Esophagus squamous epithelium (tissue), 5 donors: Measurements from ENCODE around the gene EPS8. TPM values are rescaled to one million over a fixed set of nuclear protein-coding genes. Genes with fewer than 3 reads are reported as not detected.
A peak's percentile ranks its signal among the peaks of the same experiment; 100 is the strongest.

Experiments
- DNase-seq: peaks from one replicate; lab custom pipeline; 2025; lab: John Stamatoyannopoulos, UW
- H3K27ac ChIP-seq, 4 donors: fragments of 200-600 bp; sonication (generic); one replicate each; pipeline ENCODE4 v1.5.1; 2016 to 2019; ENCODE audit warnings: mild to moderate bottlenecking in 1 of 4
- H3K27me3 ChIP-seq, 4 donors: fragments of 200-600 bp; sonication (generic); 1 replicate in 3 of 4; 2 replicates in 1 of 4; pipeline versions ENCODE4 v1.5.1 to v1.6.0; 2017 to 2021; ENCODE audit warnings: antibody characterized with exemption in 1 of 4
- H3K36me3 ChIP-seq, 3 donors: fragments of 200-600 bp; sonication (generic); one replicate each; pipeline ENCODE4 v1.5.1; 2016 to 2019
- H3K4me1 ChIP-seq, 3 donors: fragments of 200-600 bp; sonication (generic); one replicate each; pipeline ENCODE4 v1.5.1; 2017 to 2019
- H3K4me3 ChIP-seq, 4 donors: fragments of 200-600 bp; sonication (generic); 1 replicate in 3 of 4; 2 replicates in 1 of 4; pipeline ENCODE4 v1.5.1; 2016 to 2019; ENCODE audit warnings: mild to moderate bottlenecking in 2 of 4, moderate library complexity in 1 of 4
- H3K9me3 ChIP-seq, 3 donors: fragments of 200-600 bp; sonication (generic); one replicate each; pipeline ENCODE4 v1.5.1; 2016 to 2019
- POLR2A ChIP-seq, 4 donors: fragments of 450-650 bp; IDR thresholded peaks; one replicate each; pipeline ENCODE4 v1.6.1; 2017; ENCODE audit warnings: antibody characterized with exemption in 4 of 4, mild to moderate bottlenecking in 4 of 4, moderate library complexity in 3 of 4
- WGBS, 2 donors: methylation state at CpG; one replicate each; pipeline ENCODE4 v1.1.5; 2018; 5-methylcytosine and 5-hydroxymethylcytosine counted together
- intact Hi-C: fragments of 100-400 bp; cut with DNase I; formaldehyde crosslinking; loops from one replicate; pipeline ENCODE4 v1.15.0; 2022
- total RNA-seq, 4 donors: library from RNA; depleted of rRNA; stranded (reverse); fragments of >200 nt; gene quantifications; one replicate each; pipeline ENCODE4 v1.1.0, GENCODE V29; 2016
- TF ChIP-seq, protein P1 (sequence below), 6 experiments: fragments of 450-650 bp in 4 of 6; fragments of 200-600 bp in 2 of 6; sonication (generic) in 2 of 6; IDR thresholded peaks; one replicate each; pipeline ENCODE4 v1.5.1; 2016 to 2019; ENCODE audit warnings: antibody characterized with exemption in 6 of 6, mild to moderate bottlenecking in 4 of 6, moderate library complexity in 4 of 6
- donor health status: DM: yes; HTN: yes; CAD: no.

The EPS8 gene
- total RNA-seq, 4 donors from 2014 or later, result 14.2 to 56.6 (median 17.7) TPM

DNA sequence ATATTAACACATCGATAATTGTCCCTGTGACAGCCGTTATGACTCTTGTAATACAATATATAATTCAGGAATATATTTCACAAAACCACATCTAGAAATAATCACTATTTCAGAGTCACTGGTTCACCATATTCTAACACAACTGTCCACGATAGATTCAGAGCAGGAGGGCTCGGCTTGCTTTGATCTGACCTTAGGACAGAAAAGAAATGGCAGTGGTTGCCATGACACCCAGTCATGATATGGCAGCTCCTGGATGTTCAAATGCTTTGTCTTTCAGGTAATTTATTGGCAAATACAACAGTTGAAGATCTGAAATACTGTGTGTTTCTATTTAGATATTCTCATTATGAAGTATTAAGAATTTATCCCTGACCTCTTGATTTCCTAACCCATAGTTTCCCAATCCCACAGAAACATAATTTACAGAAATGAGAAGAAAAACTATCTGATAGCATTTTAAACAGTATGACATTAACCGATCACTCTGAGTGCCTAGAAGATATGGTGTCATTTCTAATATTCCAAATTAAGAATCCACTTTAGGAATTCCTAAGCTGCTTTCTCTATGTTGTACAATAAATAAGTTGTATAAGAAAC lies 116.4 kb downstream of the EPS8 start:
- H3K9me3 ChIP-seq, result no peaks in the 10 kb centered on the region
- no peaks in the 10 kb centered on the region for H3K36me3 ChIP-seq
- no peak for DNase-seq
- H3K4me3 ChIP-seq, result no peak overlapping the region
- H3K27ac ChIP-seq, result no peak overlapping the region
- no peaks in the 10 kb centered on the region for H3K4me1 ChIP-seq
- no peak for TF ChIP-seq POLR2A (IDR thresholded peaks at IDR 0.05)
- TF ChIP-seq, protein P1, sequence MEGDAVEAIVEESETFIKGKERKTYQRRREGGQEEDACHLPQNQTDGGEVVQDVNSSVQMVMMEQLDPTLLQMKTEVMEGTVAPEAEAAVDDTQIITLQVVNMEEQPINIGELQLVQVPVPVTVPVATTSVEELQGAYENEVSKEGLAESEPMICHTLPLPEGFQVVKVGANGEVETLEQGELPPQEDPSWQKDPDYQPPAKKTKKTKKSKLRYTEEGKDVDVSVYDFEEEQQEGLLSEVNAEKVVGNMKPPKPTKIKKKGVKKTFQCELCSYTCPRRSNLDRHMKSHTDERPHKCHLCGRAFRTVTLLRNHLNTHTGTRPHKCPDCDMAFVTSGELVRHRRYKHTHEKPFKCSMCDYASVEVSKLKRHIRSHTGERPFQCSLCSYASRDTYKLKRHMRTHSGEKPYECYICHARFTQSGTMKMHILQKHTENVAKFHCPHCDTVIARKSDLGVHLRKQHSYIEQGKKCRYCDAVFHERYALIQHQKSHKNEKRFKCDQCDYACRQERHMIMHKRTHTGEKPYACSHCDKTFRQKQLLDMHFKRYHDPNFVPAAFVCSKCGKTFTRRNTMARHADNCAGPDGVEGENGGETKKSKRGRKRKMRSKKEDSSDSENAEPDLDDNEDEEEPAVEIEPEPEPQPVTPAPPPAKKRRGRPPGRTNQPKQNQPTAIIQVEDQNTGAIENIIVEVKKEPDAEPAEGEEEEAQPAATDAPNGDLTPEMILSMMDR (IDR thresholded peaks at IDR 0.05), result no peak
- 92 to 96% methylated on average over 5 of the region's 5 CpGs for WGBS, 2 donors
- H3K27me3 ChIP-seq, result no peaks in the 10 kb centered on the region
- intact Hi-C loops, result no loop called here

DNA sequence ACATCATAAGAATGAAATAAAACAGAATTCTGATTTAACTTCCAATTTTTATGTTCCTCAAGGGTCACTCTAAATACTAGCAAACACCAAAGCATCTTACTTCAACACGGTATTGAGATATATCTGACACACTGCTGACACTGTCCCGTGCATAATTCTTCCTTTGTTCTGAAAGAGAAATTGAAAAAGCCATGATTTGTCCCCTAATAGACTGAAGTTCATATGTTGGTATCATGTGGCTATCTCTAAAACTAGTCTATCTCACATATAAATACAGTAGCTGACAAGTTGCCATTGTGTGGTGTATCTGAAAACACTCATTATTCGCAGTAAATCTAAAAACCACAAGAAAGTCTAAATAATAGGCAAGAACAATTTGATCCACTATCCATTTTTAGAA lies 118.4 kb downstream of the EPS8 start:
- no peaks in the 10 kb centered on the region for H3K4me1 ChIP-seq
- no peaks in the 10 kb centered on the region for H3K27me3 ChIP-seq
- DNase-seq, result no peak
- no peak overlapping the region for H3K27ac ChIP-seq
- H3K36me3 ChIP-seq, result peaks cover 0 to 4% (median 0%) of the 10 kb centered on the region in 3 donors
- 80 to 87% methylated on average over 3 of the region's 3 CpGs for WGBS, 2 donors
- H3K9me3 ChIP-seq, result no peaks in the 10 kb centered on the region
- intact Hi-C loops, result no loop called here
- no peak overlapping the region for H3K4me3 ChIP-seq
- TF ChIP-seq POLR2A (IDR thresholded peaks at IDR 0.05), result no peak
- TF ChIP-seq, protein P1 (IDR thresholded peaks at IDR 0.05), result no peak

DNA sequence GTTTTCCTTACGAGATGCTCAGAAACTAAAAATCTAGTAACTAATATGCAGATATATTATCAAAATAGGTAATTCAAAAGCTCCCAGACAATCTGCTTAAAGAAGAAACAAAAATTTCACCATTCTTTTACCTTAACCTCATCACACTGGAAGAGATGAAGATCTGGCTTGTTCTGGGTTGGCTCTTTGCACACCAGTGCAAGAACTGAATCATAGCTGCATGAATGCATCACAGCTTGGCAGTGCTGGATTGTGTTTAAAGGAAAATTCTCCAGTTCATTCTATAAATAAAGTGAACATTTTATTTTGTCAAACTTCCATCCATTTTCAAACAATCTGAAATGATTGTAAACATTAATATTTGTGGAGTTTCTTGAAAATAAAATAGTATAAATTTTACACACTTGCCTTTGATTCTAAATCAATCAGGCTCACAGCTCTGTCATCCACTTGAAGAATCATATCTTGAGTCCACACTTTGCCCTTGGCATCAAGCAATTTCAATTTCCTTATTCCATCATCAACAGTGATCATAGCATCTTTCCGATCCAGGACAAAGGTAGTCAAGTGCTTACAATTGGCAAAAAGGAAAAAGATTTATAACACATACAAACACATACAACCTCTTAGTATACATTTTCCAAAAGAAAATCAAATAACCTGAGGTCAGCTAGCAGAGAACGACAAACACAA lies 119.8 kb downstream of the EPS8 start:
- Histone ChIP-seq H3K27me3 (no peaks in the 10 kb centered on the region), H3K4me3 (no peak overlapping the region), H3K9me3 (no peaks in the 10 kb centered on the region), H3K36me3 (peaks cover 0 to 18% (median 0%) of the 10 kb centered on the region in 3 donors), H3K4me1 (no peaks in the 10 kb centered on the region), H3K27ac (no peak overlapping the region)
- 83 to 85% methylated on average over 3 of the region's 3 CpGs for WGBS, 2 donors
- intact Hi-C loops, result no loop called here
- DNase-seq, result no peak
- TF ChIP-seq, protein P1 (IDR thresholded peaks at IDR 0.05), result no peak
- no peak for TF ChIP-seq POLR2A (IDR thresholded peaks at IDR 0.05)

DNA sequence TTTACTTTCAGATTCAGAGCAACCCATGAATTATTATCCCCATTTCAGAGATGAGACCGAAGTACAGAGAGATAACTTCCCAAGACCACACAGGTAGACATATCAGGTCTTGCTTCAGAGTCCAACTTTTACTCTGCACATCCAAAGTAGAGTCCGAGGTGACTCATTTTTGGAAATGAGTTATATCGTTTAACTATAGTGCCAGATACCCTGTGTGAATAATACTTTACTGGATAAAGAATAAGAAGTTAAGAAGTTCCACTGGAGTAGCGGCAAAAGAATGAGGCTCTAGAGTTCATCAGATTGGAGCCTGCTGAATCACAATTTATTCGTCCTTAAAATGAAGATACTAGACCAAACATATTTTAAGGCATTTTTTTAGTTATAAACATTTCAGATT lies 124.7 kb downstream of the EPS8 start:
- intact Hi-C loops, result no loop called here
- Histone ChIP-seq H3K27me3 (no peaks in the 10 kb centered on the region), H3K9me3 (no peaks in the 10 kb centered on the region), H3K36me3 (peaks cover 0 to 29% (median 0%) of the 10 kb centered on the region in 3 donors), H3K4me3 (no peak overlapping the region), H3K27ac (no peak overlapping the region), H3K4me1 (peaks cover 0 to 12% (median 2%) of the 10 kb centered on the region in 3 donors)
- DNase-seq, result no peak
- no peak for TF ChIP-seq POLR2A (IDR thresholded peaks at IDR 0.05)
- TF ChIP-seq, protein P1 (IDR thresholded peaks at IDR 0.05), result no peak
- 50 to 64% methylated on average over 5 of the region's 5 CpGs for WGBS, 2 donors

DNA sequence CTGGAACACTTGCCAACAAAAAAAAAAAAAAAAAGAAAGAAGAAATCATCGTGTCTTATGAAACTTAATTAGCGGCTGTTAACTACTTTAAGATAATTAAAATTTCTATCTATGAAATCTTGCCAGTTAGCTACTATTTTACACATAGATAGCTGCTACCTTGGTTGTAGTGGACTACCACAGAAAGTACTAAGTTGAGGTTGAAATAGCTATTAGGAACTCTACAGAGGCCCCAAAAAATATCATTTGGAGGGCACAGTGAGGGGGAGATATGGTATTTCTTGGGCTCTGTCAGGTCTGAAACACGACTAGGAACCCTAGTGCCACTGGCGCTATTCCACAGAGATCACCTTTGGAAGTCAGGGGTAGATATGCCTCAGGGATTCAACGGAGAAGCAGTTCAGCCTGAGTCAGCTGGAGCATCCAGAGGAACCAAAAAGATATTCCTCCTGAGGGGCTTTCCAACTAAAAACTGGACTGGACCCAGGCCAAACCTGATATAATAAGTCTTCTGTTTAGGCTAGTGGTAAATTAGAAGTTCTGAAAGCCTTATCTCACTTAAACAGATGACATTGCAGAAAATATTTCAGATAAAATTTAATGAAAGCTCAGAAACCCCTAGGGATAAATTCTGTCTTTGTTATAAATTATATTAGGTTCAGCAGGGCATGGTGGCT lies 126.1 kb downstream of the EPS8 start:
- H3K4me3 ChIP-seq, result no peak overlapping the region
- peaks cover 0 to 42% (median 0%) of the 10 kb centered on the region in 3 donors for H3K36me3 ChIP-seq
- H3K4me1 ChIP-seq, result peaks cover 0 to 12% (median 2%) of the 10 kb centered on the region in 3 donors
- TF ChIP-seq, protein P1 (IDR thresholded peaks at IDR 0.05), result no peak
- TF ChIP-seq POLR2A (IDR thresholded peaks at IDR 0.05), result no peak
- intact Hi-C loops, result no loop called here
- no peak for DNase-seq
- no peaks in the 10 kb centered on the region for H3K27me3 ChIP-seq
- H3K27ac ChIP-seq, result peak overlapping the region; percentile 11 to 65 (median 34)
- 53 to 65% methylated on average over 5 of the region's 5 CpGs for WGBS, 2 donors
- H3K9me3 ChIP-seq, result no peaks in the 10 kb centered on the region
